DMS79 treated with DMSO at 0.1 percent for 48 hours (cell line): Measurements from ENCODE around the gene DNAJB6.
"Not testable (repeated sequence)": the region's sequence is repeated elsewhere in the genome, so short reads cannot be mapped to it uniquely, and the experiment has no call there.

Experiments
- DNase-seq: peaks from one replicate; lab custom pipeline; 2025; lab: John Stamatoyannopoulos, UW

Gene DNAJB6

DNA sequence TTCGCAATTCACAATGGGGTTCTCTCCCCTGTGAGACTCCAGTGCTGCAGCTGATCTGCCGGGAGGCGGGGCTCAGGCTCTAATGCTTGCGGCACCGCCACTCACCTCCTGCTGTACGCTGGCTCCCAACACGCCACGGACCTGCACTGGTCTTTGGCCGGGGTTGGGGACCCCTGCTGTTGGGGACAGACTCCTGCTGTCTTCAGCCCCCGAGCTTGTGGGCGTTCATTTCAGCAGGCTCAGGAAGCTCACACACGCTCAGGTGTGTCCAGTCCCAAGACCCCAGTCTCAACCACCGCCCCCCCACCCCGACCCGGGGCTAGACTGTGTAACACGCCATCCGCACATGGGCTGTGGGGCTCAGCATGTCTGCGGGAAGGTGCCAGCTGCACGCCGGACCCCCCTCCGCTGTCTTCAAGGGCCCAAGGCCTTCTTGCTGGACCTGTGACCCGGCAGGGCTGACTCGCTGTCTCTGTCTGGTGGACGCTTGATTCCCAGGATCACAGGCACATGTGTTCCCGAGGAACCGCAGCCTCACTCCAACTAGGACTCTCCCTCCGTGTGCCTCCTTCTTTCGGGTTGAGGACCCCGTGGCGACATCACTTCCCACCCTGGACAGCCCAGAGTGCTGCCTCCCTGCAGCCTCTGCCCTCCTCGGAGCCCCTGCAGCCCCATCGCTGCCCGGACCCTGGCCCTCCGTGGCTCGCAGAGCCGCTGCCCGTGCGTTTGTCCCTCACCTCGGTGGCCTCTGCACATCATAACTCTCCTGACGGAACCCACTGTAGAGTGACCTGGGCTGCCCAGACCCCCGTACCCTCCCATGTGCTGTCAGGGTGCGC is 106.4 kb downstream of the DNAJB6 start:
- DNase-seq: no peak

GRCh38 chr7:157444011-157444842 is 107.4 kb downstream of the DNAJB6 start:
- no peak for DNase-seq

GRCh38 chr7:157444843-157445135 is 108.0 kb downstream of the DNAJB6 start:
- no peak for DNase-seq

- no peak for DNase-seq
Measured at GRCh38 chr7:157445246-157445955, 108.6 kb downstream of the DNAJB6 start.

- DNase-seq: no peak
Measured at GRCh38 chr7:157445956-157446295, 109.1 kb downstream of the DNAJB6 start.

- no peak for DNase-seq
Measured at GRCh38 chr7:157446322-157446721, 109.5 kb downstream of the DNAJB6 start.

GRCh38 chr7:157454003-157454402 is 117.2 kb downstream of the DNAJB6 start:
- DNase-seq: not testable (repeated sequence)

- no peak for DNase-seq
Measured at GRCh38 chr7:157457355-157458253, 120.8 kb downstream of the DNAJB6 start.

- DNase-seq: no peak
Measured at GRCh38 chr7:157458254-157458633, 121.4 kb downstream of the DNAJB6 start.

DNA sequence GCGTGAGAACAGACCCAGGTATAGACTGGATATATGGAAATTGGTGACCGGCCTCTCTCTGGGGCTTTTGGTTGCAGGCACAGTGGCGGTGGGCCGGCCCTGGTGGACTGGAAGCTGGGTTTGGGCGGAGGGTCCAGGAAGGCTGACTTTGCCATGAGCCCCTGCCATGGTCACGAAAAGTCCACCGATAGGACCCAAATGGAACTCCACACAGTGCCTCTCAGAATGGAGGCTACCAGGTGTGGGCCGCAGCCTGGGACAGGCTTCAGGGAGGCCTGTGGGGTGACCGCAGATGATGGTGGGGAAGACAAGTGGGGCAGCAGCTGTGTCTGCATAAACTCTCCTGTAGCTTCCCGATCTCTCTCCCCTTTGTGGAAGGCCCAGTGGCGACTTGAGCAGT is 123.2 kb downstream of the DNAJB6 start:
- DNase-seq: no peak

DNA sequence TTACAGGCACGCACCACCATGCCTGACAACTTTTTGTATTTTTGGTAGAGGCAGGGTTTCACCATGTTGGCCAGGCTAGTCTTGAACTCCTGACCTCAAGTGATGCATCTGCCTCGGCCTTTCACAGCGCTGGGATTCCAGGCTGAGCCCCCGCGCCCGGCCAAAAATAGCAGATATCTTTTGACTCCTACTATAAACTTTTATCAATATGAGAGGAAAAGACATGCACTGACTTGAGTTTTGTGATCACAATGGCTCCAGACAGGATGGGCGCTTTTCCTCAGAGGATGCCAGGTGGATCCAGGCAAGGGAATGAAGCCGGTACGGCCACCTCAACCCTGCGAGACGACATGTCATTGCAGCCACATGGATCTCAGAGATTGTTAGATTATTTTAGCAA is 123.9 kb downstream of the DNAJB6 start:
- DNase-seq: no peak

DNA sequence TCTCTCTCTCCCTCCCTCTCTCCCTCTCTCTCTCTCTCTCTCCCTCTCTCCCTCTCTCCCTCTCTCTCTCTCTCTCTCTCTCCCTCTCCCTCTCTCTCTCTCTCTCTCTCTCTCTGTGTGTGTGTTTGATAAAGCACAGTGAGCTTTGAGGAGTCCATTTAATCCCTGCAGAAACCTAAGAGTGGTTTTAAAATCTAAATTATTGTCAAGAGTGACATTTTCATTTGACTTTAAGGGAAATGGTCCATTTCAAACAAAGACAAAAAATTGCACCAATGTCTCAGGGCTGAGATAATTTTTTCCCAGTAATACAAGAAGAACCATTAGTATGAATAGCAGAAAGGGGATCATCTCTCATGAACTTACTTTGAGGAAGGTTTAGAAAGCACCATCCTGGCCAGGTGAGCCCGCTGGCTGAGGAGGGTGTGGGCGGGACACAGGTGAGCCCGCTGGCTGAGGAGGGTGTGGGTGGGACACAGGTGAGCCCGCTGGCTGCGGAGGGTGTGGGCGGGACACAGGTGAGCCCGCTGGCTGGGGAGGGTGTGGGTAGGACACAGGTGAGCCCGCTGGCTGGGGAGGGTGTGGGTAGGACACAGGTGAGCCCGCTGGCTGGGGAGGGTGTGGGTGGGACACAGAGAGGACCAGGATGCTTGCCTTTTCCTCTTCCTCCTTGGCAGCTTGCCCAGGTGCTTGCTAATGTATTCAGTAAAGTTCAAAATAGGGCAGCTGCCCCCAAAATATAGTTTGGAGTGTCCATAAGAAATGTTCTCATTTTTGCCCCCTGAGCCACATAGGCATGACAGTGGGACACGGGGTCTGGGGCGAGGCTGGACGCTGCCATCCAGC is 125.0 kb downstream of the DNAJB6 start:
- DNase-seq: peak; percentile 13

- peak; percentile 36 for DNase-seq
Measured at GRCh38 chr7:157462419-157462771, 125.6 kb downstream of the DNAJB6 start.

DNA sequence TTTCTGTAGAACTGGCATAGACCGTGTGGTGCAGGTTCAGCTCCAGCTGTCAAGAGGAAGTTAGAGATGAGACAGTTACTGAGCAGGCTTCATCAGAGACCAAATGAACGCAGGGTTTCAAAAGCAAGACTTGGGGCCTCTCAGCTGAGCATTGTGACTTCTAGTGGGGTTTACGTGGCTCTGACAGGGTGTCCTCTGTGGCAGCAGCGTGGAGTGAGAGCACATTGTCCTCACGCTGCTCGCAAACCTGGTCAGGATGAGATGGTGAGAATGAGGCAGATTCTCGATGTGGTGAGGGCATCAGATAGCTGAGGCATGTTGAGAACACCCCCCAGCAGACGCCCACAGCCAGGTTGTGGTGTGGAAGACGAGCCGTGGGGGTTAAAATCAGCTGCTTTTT is 126.0 kb downstream of the DNAJB6 start:
- no peak for DNase-seq

GRCh38 chr7:157463245-157463644 is 126.4 kb downstream of the DNAJB6 start:
- no peak for DNase-seq

DNA sequence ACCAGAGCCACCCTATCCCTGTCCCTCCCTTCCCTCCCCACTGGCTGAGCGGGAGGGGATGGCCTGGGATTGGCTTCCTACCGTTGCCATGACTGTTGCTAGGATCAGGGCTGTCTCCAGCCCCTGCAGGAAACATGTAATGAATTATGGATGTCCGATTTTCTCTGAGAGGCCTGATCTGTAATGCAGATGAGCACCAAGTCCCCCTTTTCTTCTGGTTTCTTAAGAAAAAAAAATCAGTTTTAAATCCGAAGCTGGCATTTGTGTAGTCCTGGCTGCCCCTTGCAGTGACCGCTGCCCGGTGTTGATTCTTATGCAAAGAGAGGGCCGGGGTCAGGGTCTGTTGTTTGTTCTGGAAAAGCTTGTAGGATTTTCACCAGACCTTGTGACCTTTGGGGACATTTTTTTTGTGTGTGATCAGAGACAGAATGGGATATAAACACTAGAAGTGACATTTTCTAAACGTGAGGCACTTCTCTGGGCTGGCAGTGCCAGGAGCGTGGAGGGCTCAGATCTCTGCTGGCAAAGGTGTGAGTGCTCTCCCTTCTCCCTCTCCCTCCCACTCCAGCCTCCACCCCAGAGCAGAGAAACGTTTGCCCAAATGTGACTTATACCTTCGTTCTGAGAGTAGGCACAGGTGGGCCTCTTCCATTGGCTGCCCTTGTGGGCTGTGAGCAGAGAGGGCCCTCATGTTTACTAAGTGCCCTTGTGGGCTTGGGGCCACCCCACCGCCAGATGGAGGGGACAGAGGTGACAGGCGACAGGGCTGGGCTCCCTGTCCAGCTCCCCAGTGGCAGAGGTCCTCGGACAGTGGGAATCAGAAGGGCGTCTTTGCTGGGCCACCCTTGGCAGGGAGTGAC is 127.5 kb downstream of the DNAJB6 start:
- DNase-seq: no peak

DNA sequence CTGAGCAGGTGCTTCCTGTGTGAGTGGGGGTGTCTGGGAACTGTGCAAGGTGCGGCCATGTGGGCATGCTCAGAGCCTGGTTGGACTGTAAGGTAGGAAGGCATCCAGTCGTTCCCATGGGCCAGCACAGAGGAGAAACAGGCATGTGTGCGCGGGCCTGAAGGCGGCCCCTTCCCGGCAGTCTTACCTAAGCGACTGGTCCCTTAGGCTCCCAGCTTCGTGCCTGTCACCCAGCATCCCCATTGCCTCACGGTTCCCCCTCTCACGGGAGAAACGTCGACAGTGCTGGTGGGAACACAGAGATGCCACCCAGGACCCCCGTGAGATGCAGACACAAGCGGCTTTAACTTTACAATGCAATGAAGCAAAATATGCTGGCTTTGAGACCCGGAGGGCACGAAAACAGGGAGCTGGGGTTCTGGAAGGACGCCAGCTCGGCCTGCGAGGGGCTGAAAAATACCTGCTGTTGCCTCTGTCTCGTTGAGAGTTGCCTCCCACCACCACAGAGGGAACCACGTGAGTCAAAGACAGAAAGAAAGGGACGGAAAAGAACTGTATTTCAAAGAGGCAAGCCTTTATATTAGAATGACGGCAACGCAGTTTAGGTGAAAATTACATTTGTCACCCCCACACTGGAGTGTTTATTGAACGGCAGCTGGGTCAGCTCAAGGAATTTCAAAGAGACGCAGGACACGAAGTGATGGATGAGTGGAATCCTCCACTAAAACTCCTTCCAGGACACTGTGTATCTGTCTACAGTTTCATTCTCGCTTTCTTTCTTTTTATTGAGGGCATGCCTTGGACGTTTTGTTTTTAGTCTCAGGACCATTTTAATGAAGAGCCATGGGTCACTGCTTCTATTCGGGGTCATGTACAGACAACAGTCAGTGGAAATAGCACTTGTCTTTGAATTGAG is 128.4 kb downstream of the DNAJB6 start:
- no peak for DNase-seq

GRCh38 chr7:157465891-157466866 is 129.4 kb downstream of the DNAJB6 start:
- DNase-seq: no peak
